ENCODE measurements around the gene SEC61B. TPM values are rescaled to one million over a fixed set of nuclear protein-coding genes. Genes with fewer than 3 reads are reported as not detected.

Gene SEC61B
- total RNA-seq, 3 donors from 2014 or later = 81.5 to 122 (median 81.7) TPM

DNA sequence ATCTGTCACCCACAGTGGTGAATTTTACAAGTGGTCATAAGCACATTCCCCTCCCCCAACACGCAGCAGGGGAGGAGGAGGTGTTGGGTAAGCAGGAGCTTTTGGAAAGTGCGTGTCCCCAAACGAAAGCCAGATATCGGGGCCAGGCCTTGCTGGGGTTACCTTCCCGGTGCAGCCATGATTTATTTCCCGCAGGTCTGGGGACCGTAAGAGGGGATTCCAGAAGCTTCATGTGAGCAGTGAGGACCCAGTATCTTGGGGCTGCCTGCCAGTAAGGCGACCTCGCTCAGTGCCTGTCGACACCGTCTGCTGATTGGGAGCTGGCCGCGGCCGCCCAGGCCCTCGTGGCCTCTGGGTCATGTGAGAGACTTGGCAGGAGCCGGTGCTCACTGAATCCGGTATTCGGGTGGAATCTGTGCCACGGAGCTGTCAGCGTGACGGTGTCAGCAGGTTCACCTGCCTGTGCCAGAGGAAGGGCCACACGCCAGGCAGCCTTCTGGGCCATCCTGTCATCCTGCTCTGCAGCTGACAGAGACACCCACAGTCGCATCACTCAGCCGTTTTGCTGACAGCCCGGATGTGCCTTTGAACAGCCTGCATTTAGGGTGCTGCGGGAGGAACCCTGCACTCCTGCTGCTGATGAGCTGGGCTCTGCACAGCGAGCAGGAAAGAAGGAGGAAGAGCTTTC, 37.3 kb downstream of the SEC61B start:
- Histone ChIP-seq H3K4me3 (no peak overlapping the region), H3K36me3 (ENCODE audit: low read depth) (no peaks in the 10 kb centered on the region), H3K9me3 (no peaks in the 10 kb centered on the region), H3K4me1 (ENCODE audit: low read depth) (no peaks in the 10 kb centered on the region)
- peak; percentile 42 to 66 (median 59) for DNase-seq
- peak; percentile 73 for ATAC-seq
- intact Hi-C loops (cut with DNase I, micrococcal nuclease) = no loop called here
- TF ChIP-seq, protein P1, sequence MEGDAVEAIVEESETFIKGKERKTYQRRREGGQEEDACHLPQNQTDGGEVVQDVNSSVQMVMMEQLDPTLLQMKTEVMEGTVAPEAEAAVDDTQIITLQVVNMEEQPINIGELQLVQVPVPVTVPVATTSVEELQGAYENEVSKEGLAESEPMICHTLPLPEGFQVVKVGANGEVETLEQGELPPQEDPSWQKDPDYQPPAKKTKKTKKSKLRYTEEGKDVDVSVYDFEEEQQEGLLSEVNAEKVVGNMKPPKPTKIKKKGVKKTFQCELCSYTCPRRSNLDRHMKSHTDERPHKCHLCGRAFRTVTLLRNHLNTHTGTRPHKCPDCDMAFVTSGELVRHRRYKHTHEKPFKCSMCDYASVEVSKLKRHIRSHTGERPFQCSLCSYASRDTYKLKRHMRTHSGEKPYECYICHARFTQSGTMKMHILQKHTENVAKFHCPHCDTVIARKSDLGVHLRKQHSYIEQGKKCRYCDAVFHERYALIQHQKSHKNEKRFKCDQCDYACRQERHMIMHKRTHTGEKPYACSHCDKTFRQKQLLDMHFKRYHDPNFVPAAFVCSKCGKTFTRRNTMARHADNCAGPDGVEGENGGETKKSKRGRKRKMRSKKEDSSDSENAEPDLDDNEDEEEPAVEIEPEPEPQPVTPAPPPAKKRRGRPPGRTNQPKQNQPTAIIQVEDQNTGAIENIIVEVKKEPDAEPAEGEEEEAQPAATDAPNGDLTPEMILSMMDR (IDR thresholded peaks at IDR 0.05) = no peak

DNA sequence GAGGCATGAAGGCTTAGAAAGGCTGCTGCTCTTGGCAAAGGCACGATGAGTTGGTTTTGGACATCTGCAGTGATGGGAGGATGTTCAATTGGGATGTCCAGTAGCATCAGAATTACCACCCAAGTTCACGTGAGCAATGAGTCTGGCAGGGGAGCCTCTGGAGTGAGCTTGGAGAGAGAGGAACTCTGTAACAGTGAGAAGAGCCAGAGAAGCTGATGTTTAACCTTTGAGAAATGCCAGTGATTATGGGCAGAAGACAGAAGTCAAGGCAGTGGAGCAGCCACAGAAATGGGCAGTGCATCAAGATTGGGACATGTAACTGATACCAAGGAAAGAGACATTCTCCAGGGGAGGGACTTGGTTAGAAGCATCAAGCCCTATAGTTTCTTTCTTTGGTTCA, 39.8 kb downstream of the SEC61B start:
- Histone ChIP-seq H3K4me3 (no peak overlapping the region), H3K9me3 (no peaks in the 10 kb centered on the region), H3K4me1 (ENCODE audit: low read depth) (no peaks in the 10 kb centered on the region), H3K36me3 (ENCODE audit: low read depth) (no peaks in the 10 kb centered on the region)
- no peak for ATAC-seq
- intact Hi-C loops (cut with DNase I, micrococcal nuclease) = no loop called here
- no peak for DNase-seq
- TF ChIP-seq, protein P1 (IDR thresholded peaks at IDR 0.05) = no peak

DNA sequence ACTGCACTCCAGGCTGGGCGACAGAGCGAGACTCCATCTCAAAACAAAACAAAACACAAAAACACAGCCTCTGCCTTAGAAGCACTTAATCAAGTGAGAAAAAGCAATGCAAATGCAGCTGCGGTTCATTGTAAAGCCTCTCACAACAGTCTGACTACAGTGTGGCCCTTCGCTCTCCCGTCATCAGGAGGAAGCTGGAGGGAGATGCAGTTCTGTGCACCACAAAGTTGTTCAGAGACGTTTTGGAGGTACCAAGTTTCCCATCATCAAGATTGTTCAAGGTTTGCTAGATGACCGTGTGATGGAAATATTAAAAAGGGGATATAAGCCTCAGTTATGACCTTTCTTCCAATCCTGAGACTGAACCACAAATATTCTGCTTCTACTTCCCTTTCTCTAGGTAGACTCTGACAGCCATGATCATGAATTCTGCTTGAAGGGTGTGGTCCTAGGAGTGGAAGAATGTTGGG, 40.9 kb downstream of the SEC61B start:
- Histone ChIP-seq H3K4me3 (no peak overlapping the region), H3K4me1 (ENCODE audit: low read depth) (no peaks in the 10 kb centered on the region), H3K36me3 (ENCODE audit: low read depth) (no peaks in the 10 kb centered on the region), H3K9me3 (no peaks in the 10 kb centered on the region)
- intact Hi-C loops (cut with DNase I, micrococcal nuclease) = no loop called here
- DNase-seq (no peak), ATAC-seq (no peak)
- TF ChIP-seq, protein P1 (IDR thresholded peaks at IDR 0.05) = no peak

DNA sequence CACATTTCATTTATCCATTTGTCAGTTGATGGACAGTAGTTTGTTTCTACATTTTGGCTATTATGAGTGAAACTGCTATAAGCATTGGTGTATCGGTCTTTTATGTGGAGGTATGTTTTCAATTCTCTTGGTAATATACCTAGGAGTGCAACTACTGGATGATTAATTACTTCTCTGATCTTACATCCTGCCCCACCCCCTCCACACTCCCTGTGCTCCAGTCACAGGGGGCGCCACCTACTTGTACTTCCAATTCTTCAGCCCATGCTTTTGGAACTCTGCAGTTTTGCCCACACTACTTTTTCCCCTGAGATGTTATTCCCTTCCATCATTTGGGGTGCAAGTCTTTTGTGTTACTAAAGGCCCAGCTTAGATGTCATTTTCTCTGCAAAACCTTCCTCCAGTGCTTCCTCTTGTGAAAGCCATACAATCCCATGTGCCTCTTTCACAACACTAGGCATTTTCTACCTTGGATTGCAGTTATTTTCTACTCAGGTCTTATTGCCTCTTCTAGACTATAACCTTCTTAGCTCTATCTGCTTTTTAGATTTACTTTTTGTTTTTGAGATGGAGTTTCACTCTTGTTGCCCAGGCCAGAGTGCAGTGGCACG, 42.1 kb downstream of the SEC61B start:
- intact Hi-C loops (cut with DNase I, micrococcal nuclease) = no loop called here
- TF ChIP-seq, protein P1 (IDR thresholded peaks at IDR 0.05) = no peak
- Histone ChIP-seq H3K4me3 (no peak overlapping the region), H3K4me1 (ENCODE audit: low read depth) (no peaks in the 10 kb centered on the region), H3K9me3 (no peaks in the 10 kb centered on the region), H3K36me3 (ENCODE audit: low read depth) (no peaks in the 10 kb centered on the region)
- no peak for ATAC-seq
- DNase-seq = no peak

DNA sequence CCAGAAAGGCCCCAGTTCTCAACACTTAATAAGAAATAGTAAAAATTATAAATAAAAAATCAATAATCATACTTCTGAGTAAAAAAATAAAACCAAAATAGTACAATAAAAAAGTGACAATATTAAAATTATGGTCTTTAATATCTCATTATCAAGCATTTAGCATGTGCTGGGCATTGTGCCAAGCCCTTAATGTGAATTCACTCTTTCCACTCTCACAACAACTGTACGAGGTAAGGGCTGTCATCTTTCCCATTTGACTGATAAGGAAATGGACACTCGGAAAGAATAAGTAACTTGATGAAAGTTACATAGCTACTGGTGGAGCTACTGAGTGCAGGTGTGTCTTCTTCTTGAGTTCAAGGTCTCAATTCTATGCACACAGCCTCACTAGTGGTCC, 43.6 kb downstream of the SEC61B start:
- DNase-seq = no peak
- no peaks in the 10 kb centered on the region for H3K36me3 ChIP-seq (ENCODE audit: low read depth)
- no peak overlapping the region for H3K4me3 ChIP-seq
- ATAC-seq = no peak
- no peaks in the 10 kb centered on the region for H3K4me1 ChIP-seq (ENCODE audit: low read depth)
- intact Hi-C loops (cut with DNase I, micrococcal nuclease) = no loop called here
- TF ChIP-seq, protein P1 (IDR thresholded peaks at IDR 0.05) = no peak
- H3K9me3 ChIP-seq = no peaks in the 10 kb centered on the region

All from mucosa of descending colon (tissue), 3 donors.